Neural progenitor cell (in vitro differentiated cells): Measurements from ENCODE around the gene MSX2.

ENCODE experiments used
- CTCF ChIP-seq: fragments of 200-600 bp; sonication (generic); IDR thresholded peaks from 2 replicates; pipeline ENCODE4 v1.5.1; 2017; ENCODE audit warnings: antibody characterized with exemption, mild to moderate bottlenecking
- EZH2 ChIP-seq: fragments of 200-600 bp; sonication (generic); IDR thresholded peaks from 2 replicates; pipeline ENCODE4 v1.6.1; 2017; ENCODE audit warnings: antibody characterized with exemption, mild to moderate bottlenecking, moderate library complexity

- TF ChIP-seq CTCF: no peak
- TF ChIP-seq EZH2: no peak
Measured at GRCh38 chr5:174707671-174708070, 16.7 kb upstream of the MSX2 start.
